Hepatocyte (in vitro differentiated cells): ENCODE data around the gene OSBP2. TPM values are rescaled to one million over a fixed set of nuclear protein-coding genes. Genes with fewer than 3 reads are reported as not detected.

Source experiments
- DNase-seq: peaks from one replicate; pipeline ENCODE4 v3.0.0-alpha.2; 2016; ENCODE audit warnings: low spot score
- H2AFZ ChIP-seq: fragments of 200-600 bp; sonication (generic); 2 replicates; pipeline ENCODE4 v1.6.0; 2016; ENCODE audit warnings: antibody characterized with exemption, mild to moderate bottlenecking
- H3K27ac ChIP-seq: fragments of 200-600 bp; sonication (generic); 2 replicates; pipeline ENCODE4 v1.5.1; 2016; ENCODE audit warnings: mild to moderate bottlenecking
- H3K27me3 ChIP-seq: fragments of 200-600 bp; sonication (generic); 2 replicates; pipeline ENCODE4 v1.6.1; 2016
- H3K36me3 ChIP-seq: fragments of 200-600 bp; sonication (generic); replicated peaks from 2 replicates; pipeline ENCODE4 v1.5.1; 2016; ENCODE audit warnings: low read depth; ENCODE audit not compliant: insufficient read depth
- H3K4me1 ChIP-seq: fragments of 200-600 bp; sonication (generic); 2 replicates; pipeline ENCODE4 v1.5.1; 2016; ENCODE audit warnings: mild to moderate bottlenecking, moderate library complexity; ENCODE audit not compliant: insufficient read depth
- H3K4me2 ChIP-seq: fragments of 200-600 bp; sonication (generic); 2 replicates; pipeline ENCODE4 v1.6.0; 2016
- H3K4me3 ChIP-seq: fragments of 200-600 bp; sonication (generic); 2 replicates; pipeline ENCODE4 v1.5.1; 2016; ENCODE audit warnings: mild to moderate bottlenecking
- H3K79me2 ChIP-seq: fragments of 200-600 bp; sonication (generic); 2 replicates; pipeline ENCODE4 v1.6.0; 2017; ENCODE audit warnings: mild to moderate bottlenecking
- H3K9me2 ChIP-seq: fragments of 200-600 bp; sonication (generic); replicated peaks from 2 replicates; pipeline ENCODE4 v1.6.0; 2017; ENCODE audit warnings: mild to moderate bottlenecking; ENCODE audit not compliant: insufficient read depth
- H3K9me3 ChIP-seq: fragments of 200-600 bp; sonication (generic); 2 replicates; pipeline ENCODE4 v1.5.1; 2016; ENCODE audit warnings: low read depth, mild to moderate bottlenecking
- H4K20me1 ChIP-seq: fragments of 200-600 bp; sonication (generic); 2 replicates; pipeline ENCODE4 v1.6.0; 2016; ENCODE audit warnings: mild to moderate bottlenecking; ENCODE audit not compliant: insufficient read depth, poor library complexity, severe bottlenecking
- CTCF ChIP-seq: fragments of 200-600 bp; sonication (generic); IDR thresholded peaks from 2 replicates; pipeline ENCODE4 v1.5.1; 2016; ENCODE audit warnings: antibody characterized with exemption, mild to moderate bottlenecking; ENCODE audit not compliant: poor library complexity
- EZH2 ChIP-seq: fragments of 200-600 bp; sonication (generic); IDR thresholded peaks from 2 replicates; pipeline ENCODE4 v1.6.1; 2016; ENCODE audit warnings: antibody characterized with exemption, mild to moderate bottlenecking, borderline replicate concordance
- EZH2phosphoT487 ChIP-seq: fragments of 200-600 bp; sonication (generic); IDR thresholded peaks from one replicate; pipeline ENCODE4 v1.6.1; 2018; ENCODE audit warnings: antibody characterized with exemption, mild to moderate bottlenecking, low read depth, moderate library complexity; ENCODE audit not compliant: unreplicated experiment, severe bottlenecking
- WGBS: methylation state at CpG from one replicate; pipeline ENCODE4 v1.1.6; 2016; ENCODE audit warnings: low lambda C conversion rate; ENCODE audit errors: missing lambda C conversion rate; 5-methylcytosine and 5-hydroxymethylcytosine counted together
- polyA plus RNA-seq: library from polyadenylated mRNA; unstranded; fragments of >200 nt; fragmentation: Nextera tagmentation; extraction: Ambion mirVana; gene quantifications from 2 replicates; pipeline ENCODE4 v1.2.1, GENCODE V29; 2016
- total RNA-seq: library from RNA; depleted of rRNA; stranded (reverse); fragments of >200 nt; gene quantifications from 2 replicates; pipeline ENCODE4 v1.2.3, GENCODE V29; 2014

Gene OSBP2
- total and polyA plus RNA-seq, 2 experiments from 2014 or later = 23.0 to 25.5 TPM

GRCh38 chr22:30755759-30756124 lies 61.1 kb downstream of the OSBP2 start:
- Histone ChIP-seq H4K20me1 (no peaks in the 10 kb centered on the region), H3K4me1 (no peaks in the 10 kb centered on the region), H3K27ac (no peak overlapping the region), H3K9me3 (no peaks in the 10 kb centered on the region), H3K4me3 (no peak overlapping the region), H3K27me3 (no peaks in the 10 kb centered on the region), H3K9me2 (no peaks in the 10 kb centered on the region), H3K79me2 (no peaks in the 10 kb centered on the region), H3K4me2 (no peak overlapping the region), H2AFZ (no peak overlapping the region), H3K36me3 (no peaks in the 10 kb centered on the region)
- TF ChIP-seq EZH2 (no peak), CTCF (no peak), EZH2phosphoT487 (no peak)
- no peak for DNase-seq
- WGBS = 91% methylated on average over 7 of the region's 7 CpGs

GRCh38 chr22:30763815-30764673 lies 69.4 kb downstream of the OSBP2 start:
- Histone ChIP-seq H2AFZ (no peak overlapping the region), H3K9me2 (no peaks in the 10 kb centered on the region), H3K4me2 (no peak overlapping the region), H4K20me1 (no peaks in the 10 kb centered on the region), H3K27ac (no peak overlapping the region), H3K9me3 (no peaks in the 10 kb centered on the region), H3K36me3 (no peaks in the 10 kb centered on the region), H3K4me1 (peaks cover 4% of the 10 kb centered on the region), H3K79me2 (no peaks in the 10 kb centered on the region), H3K27me3 (no peaks in the 10 kb centered on the region), H3K4me3 (no peak overlapping the region)
- no peak for TF ChIP-seq EZH2
- peak; percentile 73 for TF ChIP-seq CTCF
- 52% methylated on average over 12 of the region's 12 CpGs for WGBS
- DNase-seq = peak; percentile 88

GRCh38 chr22:30767661-30768060 lies 73.0 kb downstream of the OSBP2 start:
- no peak overlapping the region for H3K27ac ChIP-seq

More at GRCh38 chr22:30767661-30768060, 73.0 kb downstream of the OSBP2 start:
- Histone ChIP-seq H3K27me3 (no peaks in the 10 kb centered on the region), H3K9me2 (no peaks in the 10 kb centered on the region), H3K4me3 (no peak overlapping the region), H4K20me1 (no peaks in the 10 kb centered on the region), H3K9me3 (no peaks in the 10 kb centered on the region), H2AFZ (no peak overlapping the region), H3K4me1 (peaks cover 4% of the 10 kb centered on the region), H3K4me2 (no peak overlapping the region), H3K36me3 (no peaks in the 10 kb centered on the region), H3K79me2 (no peaks in the 10 kb centered on the region)
- 79% methylated on average over 6 of the region's 6 CpGs for WGBS
- DNase-seq = no peak
- TF ChIP-seq EZH2phosphoT487 (no peak), CTCF (no peak), EZH2 (no peak)
